NCI-H524 treated with DMSO at 0.1 percent for 48 hours (cell line): Measurements from ENCODE around the gene NMT1.
A peak's percentile ranks its signal among the peaks of the same experiment; 100 is the strongest.

Experiments used
- DNase-seq: peaks from one replicate; lab custom pipeline; 2025; lab: John Stamatoyannopoulos, UW

Gene NMT1

DNA sequence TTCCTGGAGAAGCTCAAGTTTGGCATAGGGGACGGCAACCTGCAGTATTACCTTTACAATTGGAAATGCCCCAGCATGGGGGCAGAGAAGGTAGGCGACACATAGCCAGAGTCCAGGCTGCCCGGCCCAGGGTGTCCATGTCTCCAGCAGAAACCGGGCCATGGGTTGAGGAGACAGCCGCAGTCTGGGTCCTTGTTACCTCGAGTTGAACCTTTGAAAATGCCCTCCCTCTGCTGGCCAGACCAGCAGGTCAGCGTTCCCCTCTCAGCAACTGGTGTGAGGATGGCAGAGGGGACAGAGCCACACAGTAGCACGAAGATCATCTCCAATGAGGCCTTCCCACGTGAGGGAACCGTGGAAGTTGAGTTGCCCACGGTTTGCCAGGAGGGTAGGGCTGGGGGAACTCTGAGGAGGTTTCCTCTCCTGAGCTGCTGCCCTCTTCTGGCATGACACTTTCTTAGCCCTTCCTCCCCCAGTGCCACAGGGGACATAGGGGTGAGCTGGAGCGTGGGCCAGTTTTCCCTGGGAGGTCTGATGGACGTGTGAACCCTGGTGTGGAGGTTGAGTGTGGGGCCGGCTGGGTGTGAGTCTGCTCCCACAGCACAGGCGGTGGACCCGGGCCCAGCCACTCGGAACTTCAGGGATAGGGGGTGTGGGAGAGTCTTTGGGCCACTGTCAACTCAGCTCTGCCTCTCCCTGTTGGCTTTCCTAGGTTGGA, 43.9 kb downstream of the NMT1 start:
- DNase-seq: no peak

DNA sequence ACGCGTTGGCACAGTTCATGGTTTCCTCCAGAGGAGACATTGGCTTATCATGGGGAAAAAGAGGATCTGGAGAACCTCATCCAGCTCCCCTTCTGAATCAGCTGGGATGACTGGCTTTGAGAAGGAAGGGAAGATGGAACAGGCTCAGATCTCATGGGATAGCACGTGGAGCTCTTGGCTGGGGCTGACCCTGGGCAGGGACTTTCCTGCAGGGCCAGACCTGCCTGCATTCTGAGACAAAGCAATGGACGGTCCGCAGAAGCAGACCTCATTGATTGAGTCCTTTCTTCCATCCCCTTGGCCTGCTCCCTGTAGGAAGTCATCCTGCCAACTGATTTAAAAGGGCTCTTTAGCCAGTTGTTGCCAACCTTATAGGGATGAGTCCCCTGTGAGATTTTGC, 45.0 kb downstream of the NMT1 start:
- DNase-seq: no peak

- no peak for DNase-seq
Observed at GRCh38 chr17:45106582-45106981, 45.5 kb downstream of the NMT1 start.

- no peak for DNase-seq
Observed at GRCh38 chr17:45107293-45108010, 46.3 kb downstream of the NMT1 start.

- no peak for DNase-seq
Observed at GRCh38 chr17:45108051-45108450, 46.9 kb downstream of the NMT1 start.

GRCh38 chr17:45108595-45109521, 47.7 kb downstream of the NMT1 start:
- no peak for DNase-seq

DNA sequence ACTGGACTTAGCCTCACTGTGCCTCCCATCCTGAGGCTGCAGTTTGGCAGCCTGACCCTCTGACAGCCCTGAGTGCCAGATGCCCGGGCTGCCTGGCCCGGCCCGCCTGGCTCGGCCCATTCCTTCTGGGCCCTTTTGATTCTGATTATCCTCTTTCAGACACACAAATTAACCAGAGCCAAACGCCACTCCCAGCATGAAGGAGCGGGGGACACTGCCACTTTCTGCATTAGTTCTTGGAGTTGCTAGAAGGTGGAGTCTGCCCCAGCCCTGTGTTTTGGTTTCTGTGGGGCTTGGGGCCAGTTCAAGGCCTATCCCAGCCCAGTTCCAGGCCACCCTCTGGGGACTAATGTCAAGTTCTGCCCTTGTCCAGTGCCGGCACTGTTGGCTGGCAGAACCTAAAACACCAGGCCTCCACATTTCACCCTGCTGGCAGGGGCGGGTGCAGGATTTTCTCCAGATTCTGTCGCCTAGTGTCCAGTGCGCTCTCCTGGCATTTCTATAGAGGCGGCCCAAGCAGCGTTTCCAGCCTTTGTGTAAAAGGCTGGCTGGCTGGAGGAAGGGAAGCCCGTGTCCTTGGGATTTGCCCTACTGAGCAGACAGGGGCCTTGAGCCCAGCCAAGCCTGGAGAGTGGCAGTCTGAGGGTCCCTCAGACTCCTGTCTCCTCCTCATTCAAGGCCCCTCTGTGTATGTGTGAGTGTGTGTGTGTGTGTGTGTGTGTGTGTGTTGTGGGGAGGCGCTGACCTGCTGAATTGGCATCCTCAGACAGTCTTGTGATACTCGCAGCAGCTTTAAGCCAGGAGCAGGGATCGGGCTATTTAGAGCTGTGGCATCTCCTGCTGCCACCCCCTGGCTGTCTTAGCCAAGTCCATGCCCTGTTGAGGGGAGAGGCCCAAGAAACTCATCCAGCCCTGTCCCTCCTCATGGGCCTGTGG, 49.8 kb downstream of the NMT1 start:
- no peak for DNase-seq

GRCh38 chr17:45111850-45112249, 50.7 kb downstream of the NMT1 start:
- no peak for DNase-seq

DNA sequence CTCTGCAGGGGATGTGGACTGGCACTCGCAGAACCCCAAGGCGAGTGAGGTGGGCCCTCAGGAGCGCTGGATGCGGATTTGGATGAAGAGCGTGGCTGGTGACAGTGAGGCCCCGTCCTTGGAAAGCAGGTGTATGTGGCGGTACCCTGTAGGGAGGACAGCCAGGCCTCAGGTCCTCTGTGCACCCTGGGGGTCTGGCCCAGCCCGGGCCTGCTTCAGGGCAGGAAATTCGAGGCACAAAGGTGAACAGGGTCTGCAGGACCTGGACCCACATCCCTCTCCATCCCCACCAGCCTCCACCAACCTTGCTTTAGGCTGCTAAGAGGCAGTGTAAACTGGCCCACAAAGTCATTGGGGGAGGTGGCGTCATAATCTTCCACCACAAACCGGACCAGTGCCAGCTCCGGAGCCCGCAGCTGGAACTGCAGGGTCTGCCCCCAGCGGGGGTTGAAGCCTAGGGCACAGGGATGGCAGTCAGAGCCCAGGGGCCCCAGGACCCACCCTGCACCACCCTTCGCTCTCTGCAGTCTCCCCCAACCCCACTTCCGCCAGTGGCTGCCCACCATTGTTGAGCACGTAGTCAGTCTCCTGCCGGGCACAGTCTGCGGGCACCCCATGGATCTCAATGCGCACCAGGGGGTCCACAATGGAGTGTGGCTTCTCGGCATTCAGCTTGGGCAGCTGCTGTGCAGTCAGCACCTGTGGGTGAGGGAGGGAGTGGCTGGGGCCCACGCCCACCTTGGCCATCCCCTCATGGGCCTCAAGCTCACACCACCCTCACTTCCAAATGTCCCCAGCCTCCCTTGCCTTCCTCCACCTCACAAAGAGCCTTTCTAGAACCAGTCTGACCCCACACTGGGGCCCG, 51.7 kb downstream of the NMT1 start:
- no peak for DNase-seq

DNA sequence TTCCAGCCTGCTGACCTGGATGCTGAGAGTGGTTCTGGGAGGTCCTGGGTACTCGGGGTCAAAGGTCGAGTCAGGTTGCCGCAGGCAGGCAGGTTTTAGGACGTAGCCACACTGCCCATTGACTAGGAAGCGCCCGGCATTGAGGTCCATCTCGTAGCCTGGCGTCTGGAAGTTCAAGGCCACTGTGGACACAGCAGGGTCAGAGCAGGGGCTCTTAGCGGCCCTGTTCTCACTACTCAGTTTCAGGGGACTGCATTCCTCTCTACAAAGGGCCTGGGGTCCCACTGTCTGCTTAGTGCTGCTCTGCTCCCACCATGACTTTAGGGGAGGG, 52.3 kb downstream of the NMT1 start:
- no peak for DNase-seq

DNA sequence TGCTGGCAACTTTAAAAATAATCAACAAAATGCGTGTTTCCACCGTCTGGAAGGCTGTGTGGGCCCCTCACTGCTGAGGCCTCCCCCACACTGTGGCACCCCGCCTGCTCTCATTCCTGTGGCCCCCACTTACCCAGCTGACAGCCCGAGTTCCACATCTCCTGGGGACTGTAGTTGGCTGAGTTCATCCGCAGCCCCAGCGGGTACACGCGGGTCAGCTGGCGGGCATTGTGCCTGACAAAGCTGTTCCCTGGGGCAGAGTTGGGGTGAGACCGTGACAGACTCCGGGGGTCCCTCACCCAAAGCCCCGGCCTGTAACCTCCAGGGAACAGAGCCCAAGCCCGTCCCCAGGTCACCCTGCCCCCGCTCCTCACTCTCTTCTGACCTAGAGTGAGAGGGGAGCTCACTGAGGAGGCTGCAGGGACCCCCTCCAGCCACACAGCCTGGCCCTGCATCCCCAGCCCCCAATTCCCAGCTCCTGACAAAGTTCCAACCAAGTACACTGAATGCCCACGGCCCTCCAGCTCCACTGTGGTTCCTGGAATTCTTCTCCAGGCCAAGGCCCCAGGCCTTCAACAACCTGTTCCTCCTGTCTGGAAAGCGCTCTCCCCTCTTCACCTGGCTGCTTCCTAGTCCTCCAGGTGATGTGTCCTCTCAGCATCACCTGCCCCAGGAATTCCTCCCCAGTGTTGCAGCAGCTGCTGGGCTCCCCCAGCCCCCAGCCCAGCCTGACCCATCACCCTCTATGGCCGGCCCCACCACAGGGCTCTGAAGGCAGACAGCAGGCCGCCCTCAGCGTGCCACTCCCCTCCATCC, 53.2 kb downstream of the NMT1 start:
- no peak for DNase-seq

DNA sequence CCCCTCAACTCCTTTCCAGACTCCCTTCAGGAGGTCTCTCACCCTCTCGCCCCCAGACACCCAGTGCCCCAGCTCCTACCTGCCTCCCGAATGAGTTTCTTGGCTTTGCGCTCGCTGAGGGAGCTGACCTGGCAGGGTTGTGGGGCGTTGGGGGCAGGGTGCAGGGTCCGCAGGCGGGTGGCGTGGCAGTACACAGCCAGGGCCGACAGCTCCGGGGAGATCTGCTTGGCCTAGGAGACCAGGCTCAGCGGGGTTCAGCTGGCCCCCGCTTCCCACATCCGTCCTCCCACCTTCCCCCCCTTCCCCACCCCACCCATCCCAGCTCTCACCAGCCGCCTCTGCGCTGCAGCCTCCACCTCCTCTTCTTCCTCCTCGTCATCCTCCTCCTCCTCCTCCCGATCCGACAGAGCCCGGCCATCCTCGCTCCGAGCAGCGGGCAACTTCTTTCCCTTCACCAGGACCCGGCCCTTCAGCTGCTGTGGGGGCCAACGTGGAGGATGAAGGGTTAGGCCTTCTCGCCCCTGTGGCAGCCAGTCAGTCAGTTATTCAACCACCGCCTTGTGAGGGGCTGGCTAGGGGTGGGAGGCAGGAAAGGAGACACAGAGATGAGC, 54.0 kb downstream of the NMT1 start:
- no peak for DNase-seq

DNA sequence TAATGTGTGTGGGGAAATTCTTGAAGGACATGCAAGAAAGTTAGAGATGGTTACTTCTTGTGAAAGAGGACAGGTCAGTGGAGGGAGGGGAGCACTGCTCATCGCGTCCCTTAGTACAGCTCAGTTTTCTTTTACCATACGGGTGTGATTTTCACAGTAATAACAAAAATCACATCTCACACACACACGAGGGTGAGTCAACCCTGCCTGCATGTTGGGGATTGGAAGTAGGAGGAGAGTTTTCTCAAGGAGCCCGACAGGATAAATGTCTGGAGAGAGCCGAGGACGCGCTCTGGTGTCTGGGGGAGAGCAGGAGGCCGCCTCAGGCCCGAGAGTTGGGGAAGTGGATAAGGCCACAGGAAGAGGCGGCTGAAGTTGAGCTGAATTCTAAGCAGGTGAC, 54.8 kb downstream of the NMT1 start:
- no peak for DNase-seq

DNA sequence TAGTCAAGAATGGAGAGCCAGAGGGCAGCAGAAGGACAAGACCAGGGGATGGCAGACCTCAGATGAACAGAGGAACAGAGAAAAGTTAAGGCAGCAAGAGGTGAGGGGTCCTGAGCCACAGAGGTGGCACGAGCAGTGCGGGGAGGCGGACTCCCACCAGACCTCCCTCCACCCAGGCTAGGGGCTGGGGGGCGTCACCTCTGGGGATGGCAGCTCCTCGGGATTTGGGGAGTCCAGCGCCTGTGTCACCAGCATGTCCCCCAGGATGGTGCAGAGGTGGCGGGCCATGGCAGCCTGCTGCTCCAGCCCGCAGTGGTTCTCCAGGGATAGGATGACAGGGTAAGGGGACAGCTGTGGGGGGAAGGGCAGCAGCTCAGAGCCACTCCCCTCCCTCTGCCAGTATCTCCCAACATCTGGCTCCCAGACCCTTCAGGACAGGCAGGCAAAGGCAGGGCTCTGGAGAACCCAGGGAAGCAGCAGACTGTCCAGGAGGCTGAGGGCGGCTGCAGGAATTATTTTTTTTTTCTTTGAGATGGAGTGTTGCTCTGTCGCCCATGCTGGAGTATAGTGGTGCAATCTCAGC, 55.4 kb downstream of the NMT1 start:
- DNase-seq: peak; percentile 58

DNA sequence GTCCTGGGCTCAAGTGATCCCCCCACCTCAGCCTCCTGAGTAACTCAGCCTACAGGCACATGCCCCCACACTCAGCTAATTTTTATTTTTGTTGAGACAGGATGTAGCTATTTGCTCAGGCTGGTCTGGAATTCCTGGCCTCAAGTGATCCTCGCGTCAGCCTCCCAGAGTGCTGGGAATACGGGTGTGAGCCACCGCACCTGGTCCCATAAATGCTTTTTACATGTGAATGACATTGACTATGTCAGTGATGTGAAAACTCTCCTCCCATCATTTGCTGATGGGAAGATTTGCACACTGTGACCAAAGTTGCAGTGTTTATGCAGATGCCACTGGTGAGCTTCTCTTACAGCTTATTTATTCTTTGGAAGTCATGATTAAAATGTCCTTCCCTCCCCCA, 56.2 kb downstream of the NMT1 start:
- DNase-seq: no peak

- DNase-seq: no peak
Observed at GRCh38 chr17:45117848-45118646, 56.9 kb downstream of the NMT1 start.

DNA sequence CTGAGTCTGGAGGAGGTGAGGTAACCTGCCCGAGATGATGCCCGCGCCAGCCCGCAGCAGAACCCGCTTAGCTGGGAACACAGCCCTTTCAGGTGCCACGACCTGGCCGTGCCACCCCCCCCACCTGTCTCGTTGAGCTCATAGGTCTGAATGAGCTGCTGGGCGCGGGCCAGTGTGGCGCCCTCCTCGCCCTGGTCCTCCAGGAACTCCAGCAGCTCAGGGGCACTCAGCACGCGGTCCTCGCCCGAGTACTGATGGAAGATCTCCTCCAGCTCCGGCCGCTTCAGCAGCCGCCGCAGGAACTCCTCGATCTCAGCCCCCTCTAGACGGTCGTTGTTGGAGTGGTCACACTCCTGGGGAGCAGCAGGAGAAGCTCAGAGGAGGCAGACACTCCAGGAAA, 57.6 kb downstream of the NMT1 start:
- no peak for DNase-seq

DNA sequence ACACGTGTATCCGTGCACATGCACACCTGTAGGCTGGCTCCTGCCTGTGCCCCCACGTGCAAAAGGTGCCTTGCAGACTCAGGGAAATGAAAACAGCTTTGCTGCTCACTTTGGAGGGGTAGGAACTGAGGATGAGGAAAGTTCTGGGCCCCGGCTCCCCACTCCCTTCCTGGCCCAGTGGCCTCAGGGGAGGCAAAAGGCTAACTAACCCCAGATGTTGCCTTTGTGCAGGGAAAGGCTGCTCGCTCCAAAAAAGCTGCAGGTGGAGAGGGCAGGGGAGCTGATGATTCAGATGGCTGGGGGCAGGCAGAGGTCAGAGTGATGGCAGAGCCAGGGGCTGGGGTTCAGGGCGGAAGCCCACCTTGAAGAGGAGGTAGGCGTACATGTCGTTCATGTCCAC, 58.8 kb downstream of the NMT1 start:
- no peak for DNase-seq
